Activated CD8-positive, alpha-beta memory T cell treated with anti-CD3 and anti-CD28 coated beads, Interleukin-2, amount 10 ng/mL, durations not matched to agents 7 days and 5 days (primary cell): Measurements from ENCODE around the gene BST2. TPM values are rescaled to one million over a fixed set of nuclear protein-coding genes. Genes with fewer than 3 reads are reported as not detected.
A peak's percentile ranks its signal among the peaks of the same experiment; 100 is the strongest.

ENCODE experiments used
- ATAC-seq: fragments of 150-1000 bp; cut with Tn5 transposase; one replicate; pipeline ENCODE4 v1.10.0; 2021; ENCODE audit warnings: moderate library complexity
- CTCF ChIA-PET: fragments of 350-600 bp; sonication (Branson Sonifier 250); formaldehyde crosslinking; loops from one replicate; lab custom pipeline; 2021; ENCODE audit warnings: antibody characterized with exemption; lab: Charles Lee
- DNase-seq: peaks from one replicate; pipeline ENCODE4 v3.0.0-alpha.2; 2020
- H3K27ac Mint-ChIP-seq: one replicate; pipeline ENCODE4 v1.8.0; 2021; ENCODE audit warnings: mild to moderate bottlenecking, mixed read lengths
- H3K27me3 Mint-ChIP-seq: one replicate; pipeline ENCODE4 v1.8.0; 2021; ENCODE audit warnings: mixed read lengths
- H3K36me3 Mint-ChIP-seq: one replicate; pipeline ENCODE4 v1.8.0; 2021; ENCODE audit warnings: mild to moderate bottlenecking, mixed read lengths
- H3K4me1 Mint-ChIP-seq: one replicate; pipeline ENCODE4 v1.8.0; 2021; ENCODE audit warnings: mixed read lengths
- H3K4me3 Mint-ChIP-seq: one replicate; pipeline ENCODE4 v1.8.0; 2021; ENCODE audit warnings: mild to moderate bottlenecking, moderate library complexity, mixed read lengths
- H3K9me3 Mint-ChIP-seq: one replicate; pipeline ENCODE4 v1.8.0; 2022; ENCODE audit warnings: low read depth, mixed read lengths
- total RNA-seq, 2 experiments: library from RNA; stranded (reverse); gene quantifications; one replicate each; pipeline ENCODE4 v1.2.3, GENCODE V29; 2021

The BST2 gene
- 100 to 1,000 TPM; 298 to 361 TPM for total RNA-seq

- Mint-ChIP-seq H3K9me3 (no peaks in the 10 kb centered on the region), H3K4me3 (peak within 1 kb of the TSS; percentile 94), H3K27me3 (no peaks in the 10 kb centered on the region), H3K4me1 (peaks cover 32% of the 10 kb centered on the region), H3K36me3 (peaks cover 41% of the 10 kb centered on the region), H3K27ac (peak within 1 kb of the TSS; percentile 97)
- peak; percentile 85 for DNase-seq
- CTCF ChIA-PET: interaction anchor here (0.6 to 3.8 kb wide), 14 partner anchors 10 to 113 kb away, joined by 3 to 20 read pairs (median 4); partner anchors contain the start of genes MRPL34 and MVB12A
- peak; percentile 88 for ATAC-seq
Measured at GRCh38 chr19:17405250-17406045, at the start of gene BST2. Gene BST2 (minus strand): TSS chr19:17405630. CDS start chr19:17405575, 55 bp downstream.

GRCh38 chr19:17454576-17455071, 49.2 kb upstream of the BST2 start:
- no peak for ATAC-seq
- CTCF ChIA-PET: interaction anchor here (0.7 to 1.4 kb wide), 8 partner anchors 11 to 168 kb away, joined by 3 to 7 read pairs (median 4); no protein-coding TSS in a partner anchor
- peaks cover 45% of the 10 kb centered on the region for H3K27me3 Mint-ChIP-seq
- H3K27ac Mint-ChIP-seq: no peak overlapping the region
- H3K4me3 Mint-ChIP-seq: no peak overlapping the region
- H3K4me1 Mint-ChIP-seq: peaks cover 16% of the 10 kb centered on the region
- H3K36me3 Mint-ChIP-seq: no peaks in the 10 kb centered on the region
- no peaks in the 10 kb centered on the region for H3K9me3 Mint-ChIP-seq
- DNase-seq: no peak

GRCh38 chr19:17451820-17452219, 46.4 kb upstream of the BST2 start:
- ATAC-seq (no peak), DNase-seq (no peak)
- no peak overlapping the region for H3K27ac Mint-ChIP-seq
- no peaks in the 10 kb centered on the region for H3K36me3 Mint-ChIP-seq
- H3K4me1 Mint-ChIP-seq: peaks cover 22% of the 10 kb centered on the region
- CTCF ChIA-PET: interaction anchor here (1.1 to 1.6 kb wide), 3 partner anchors 14 to 122 kb away, joined by 3 to 4 read pairs (median 3); no protein-coding TSS in a partner anchor
- H3K4me3 Mint-ChIP-seq: no peak overlapping the region
- H3K9me3 Mint-ChIP-seq: no peaks in the 10 kb centered on the region
- peaks cover 45% of the 10 kb centered on the region for H3K27me3 Mint-ChIP-seq

GRCh38 chr19:17450264-17451075, 45.0 kb upstream of the BST2 start:
- H3K36me3 Mint-ChIP-seq: no peaks in the 10 kb centered on the region
- H3K9me3 Mint-ChIP-seq: no peaks in the 10 kb centered on the region
- H3K4me3 Mint-ChIP-seq: no peak overlapping the region
- H3K27me3 Mint-ChIP-seq: peaks cover 33% of the 10 kb centered on the region
- peaks cover 22% of the 10 kb centered on the region for H3K4me1 Mint-ChIP-seq
- DNase-seq (peak; percentile 75), ATAC-seq (peak; percentile 80)
- H3K27ac Mint-ChIP-seq: no peak overlapping the region
- CTCF ChIA-PET: interaction anchor here (0.7 to 1.1 kb wide), 3 partner anchors 9 to 695 kb away, joined by 3 read pairs; no protein-coding TSS in a partner anchor

GRCh38 chr19:17448131-17448967, 42.9 kb upstream of the BST2 start, which contains the start of gene TMEM221:
Gene TMEM221 (minus strand): TSS chr19:17448668. CDS start chr19:17448462, 206 bp downstream.
- H3K36me3 Mint-ChIP-seq: no peaks in the 10 kb centered on the region
- no peaks in the 10 kb centered on the region for H3K9me3 Mint-ChIP-seq
- peaks cover 22% of the 10 kb centered on the region for H3K4me1 Mint-ChIP-seq
- H3K27ac Mint-ChIP-seq: no peak within 1 kb of the TSS
- peaks cover 17% of the 10 kb centered on the region for H3K27me3 Mint-ChIP-seq
- CTCF ChIA-PET: interaction anchor here (0.8 to 1.9 kb wide), 8 partner anchors 17 to 126 kb away, joined by 3 to 6 read pairs (median 4); partner anchors contain the start of gene PGLS
- no peak within 1 kb of the TSS for H3K4me3 Mint-ChIP-seq
- peak; percentile 57 for ATAC-seq
- DNase-seq: peak; percentile 59

GRCh38 chr19:17447704-17448130, 42.3 kb upstream of the BST2 start:
- Mint-ChIP-seq H3K27ac (no peak overlapping the region), H3K4me1 (peaks cover 22% of the 10 kb centered on the region), H3K27me3 (peaks cover 17% of the 10 kb centered on the region), H3K36me3 (no peaks in the 10 kb centered on the region), H3K9me3 (no peaks in the 10 kb centered on the region), H3K4me3 (no peak overlapping the region)
- DNase-seq (no peak), ATAC-seq (no peak)
- CTCF ChIA-PET: interaction anchor here (1.1 to 1.3 kb wide), 4 partner anchors 18 to 126 kb away, joined by 3 to 4 read pairs (median 4); no protein-coding TSS in a partner anchor

GRCh38 chr19:17445526-17446165, 40.2 kb upstream of the BST2 start:
- Mint-ChIP-seq H3K27me3 (peaks cover 17% of the 10 kb centered on the region), H3K36me3 (no peaks in the 10 kb centered on the region), H3K4me1 (peaks cover 15% of the 10 kb centered on the region), H3K4me3 (no peak overlapping the region), H3K9me3 (no peaks in the 10 kb centered on the region), H3K27ac (no peak overlapping the region)
- ATAC-seq (no peak), DNase-seq (no peak)
- CTCF ChIA-PET: interaction anchor here (2.6 kb wide), 1 partner anchor 20 kb away, joined by 8 read pairs; no protein-coding TSS in a partner anchor

- Mint-ChIP-seq H3K36me3 (no peaks in the 10 kb centered on the region), H3K4me1 (no peaks in the 10 kb centered on the region), H3K27me3 (no peaks in the 10 kb centered on the region), H3K4me3 (no peak overlapping the region), H3K9me3 (no peaks in the 10 kb centered on the region), H3K27ac (no peak overlapping the region)
- DNase-seq (peak; percentile 46), ATAC-seq (peak; percentile 51)
- CTCF ChIA-PET: interaction anchor here (0.7 to 4.6 kb wide), 16 partner anchors 9 to 418 kb away, joined by 3 to 28 read pairs (median 4); partner anchors contain the start of genes BST2 and MVB12A
Measured at GRCh38 chr19:17441241-17442021, 36.0 kb upstream of the BST2 start.

GRCh38 chr19:17436874-17437267, 31.4 kb upstream of the BST2 start:
- CTCF ChIA-PET: no interaction called here
- Mint-ChIP-seq H3K27ac (no peak overlapping the region), H3K4me1 (no peaks in the 10 kb centered on the region), H3K27me3 (no peaks in the 10 kb centered on the region), H3K4me3 (no peak overlapping the region), H3K9me3 (no peaks in the 10 kb centered on the region), H3K36me3 (no peaks in the 10 kb centered on the region)
- no peak for ATAC-seq
- DNase-seq: no peak

GRCh38 chr19:17436094-17436873, 30.9 kb upstream of the BST2 start:
- peaks cover 1% of the 10 kb centered on the region for H3K4me1 Mint-ChIP-seq
- CTCF ChIA-PET: no interaction called here
- no peak for DNase-seq
- H3K27me3 Mint-ChIP-seq: no peaks in the 10 kb centered on the region
- no peak overlapping the region for H3K4me3 Mint-ChIP-seq
- ATAC-seq: no peak
- no peaks in the 10 kb centered on the region for H3K9me3 Mint-ChIP-seq
- no peak overlapping the region for H3K27ac Mint-ChIP-seq
- no peaks in the 10 kb centered on the region for H3K36me3 Mint-ChIP-seq

GRCh38 chr19:17435218-17435617, 29.8 kb upstream of the BST2 start:
- no peaks in the 10 kb centered on the region for H3K9me3 Mint-ChIP-seq

More at GRCh38 chr19:17435218-17435617, 29.8 kb upstream of the BST2 start:
- CTCF ChIA-PET: no interaction called here
- DNase-seq: no peak
- no peaks in the 10 kb centered on the region for H3K27me3 Mint-ChIP-seq
- H3K4me3 Mint-ChIP-seq: no peak overlapping the region
- H3K36me3 Mint-ChIP-seq: no peaks in the 10 kb centered on the region
- no peak for ATAC-seq
- peaks cover 1% of the 10 kb centered on the region for H3K4me1 Mint-ChIP-seq
- H3K27ac Mint-ChIP-seq: no peak overlapping the region
